GM12878 (cell line): ENCODE data around the gene GATAD2B. TPM values are rescaled to one million over a fixed set of nuclear protein-coding genes. Genes with fewer than 3 reads are reported as not detected.

Experiments used
- EGR1 ChIP-seq, 2 experiments: IDR thresholded peaks; 1 replicate in 1 of 2; 2 replicates in 1 of 2; pipeline ENCODE4 v1.6.1; 2011 to 2012; ENCODE audit warnings: low read depth in 2 of 2, low read length in 2 of 2, borderline replicate concordance in 1 of 2, mild to moderate bottlenecking in 1 of 2, moderate library complexity in 1 of 2
- FOS ChIP-seq: IDR thresholded peaks from 3 replicates; pipeline ENCODE4 v1.6.1; 2011; ENCODE audit warnings: borderline replicate concordance; ENCODE audit not compliant: insufficient read length; ENCODE audit errors: extremely low read depth
- FOXK2 ChIP-seq: fragments of 450-650 bp; IDR thresholded peaks from 2 replicates; pipeline ENCODE4 v1.6.1; 2017; ENCODE audit warnings: mild to moderate bottlenecking, moderate library complexity
- HDAC2 ChIP-seq: fragments of 200-600 bp; sonication (generic); IDR thresholded peaks from 2 replicates; pipeline ENCODE4 v1.6.1; 2017
- NR2C1 ChIP-seq: fragments of 450-650 bp; IDR thresholded peaks from 2 replicates; pipeline ENCODE4 v1.6.1; 2017; ENCODE audit warnings: antibody characterized with exemption, mild to moderate bottlenecking, moderate library complexity
- NR2C2 ChIP-seq: IDR thresholded peaks from 2 replicates; pipeline ENCODE4 v1.6.1; 2011; ENCODE audit warnings: borderline replicate concordance, low read depth; ENCODE audit not compliant: control insufficient read depth, insufficient read length
- RAD21 ChIP-seq: IDR thresholded peaks from 2 replicates; pipeline ENCODE4 v1.6.1; 2011; ENCODE audit warnings: mild to moderate bottlenecking, low read depth, low read length, moderate library complexity; ENCODE audit not compliant: insufficient read depth
- SKIL ChIP-seq: fragments of 450-650 bp; IDR thresholded peaks from 2 replicates; pipeline ENCODE4 v1.6.1; 2017; ENCODE audit warnings: mild to moderate bottlenecking, low read depth, inconsistent platforms; ENCODE audit not compliant: poor library complexity, severe bottlenecking
- ZBTB40 ChIP-seq: fragments of 450-650 bp; IDR thresholded peaks from 2 replicates; pipeline ENCODE4 v1.6.1; 2016; ENCODE audit warnings: mild to moderate bottlenecking, moderate library complexity, borderline replicate concordance
- polyA plus RNA-seq, 11 experiments: library from polyadenylated mRNA; depleted of rRNA in 4 of 11; unstranded in 6 of 11; stranded (reverse) in 5 of 11; fragments of >200 nt; fragmentation: Nextera tagmentation in 4 of 11; fragmentation: Illumina TruSeq in 1 of 11; extraction: Ambion mirVana in 4 of 11; extraction: Trizol in 1 of 11; gene quantifications; 1 replicate in 1 of 11; 2 replicates in 10 of 11; pipeline versions ENCODE4 v1.2.1 to v1.2.3, GENCODE V29; 2011 to 2016; ENCODE audit warnings: inconsistent platforms in 2 of 11, missing spikeins in 2 of 11, low read depth in 1 of 11
- total RNA-seq, 4 experiments: library from RNA; depleted of rRNA in 3 of 4; stranded (reverse); fragments of >200 nt in 3 of 4; fragmentation: Illumina TruSeq in 1 of 4; extraction: Trizol in 1 of 4; gene quantifications; 2 replicates each; pipeline versions ENCODE4 v1.2.1 to v1.2.3, GENCODE V29; 2013 to 2021
- TF ChIP-seq, protein P1 (sequence below): fragments of 450-650 bp; IDR thresholded peaks from 2 replicates; pipeline ENCODE4 v1.6.1; 2018; ENCODE audit warnings: borderline replicate concordance, mild to moderate bottlenecking; ENCODE audit not compliant: partially characterized antibody
- TF ChIP-seq, protein P2 (sequence below): IDR thresholded peaks from 2 replicates; pipeline ENCODE4 v1.6.1; 2011; ENCODE audit warnings: borderline replicate concordance, low read depth, mild to moderate bottlenecking, moderate library complexity, mixed read lengths, low read length; ENCODE audit not compliant: insufficient read depth; ENCODE audit errors: extremely low read length

GATAD2B gene
- total and polyA plus RNA-seq, 10 of the 15 experiments (the other 5 are each of a cell fraction or from before 2014, with no cell fraction given) = 2.4 to 63.1 (median 8.7) TPM

DNA sequence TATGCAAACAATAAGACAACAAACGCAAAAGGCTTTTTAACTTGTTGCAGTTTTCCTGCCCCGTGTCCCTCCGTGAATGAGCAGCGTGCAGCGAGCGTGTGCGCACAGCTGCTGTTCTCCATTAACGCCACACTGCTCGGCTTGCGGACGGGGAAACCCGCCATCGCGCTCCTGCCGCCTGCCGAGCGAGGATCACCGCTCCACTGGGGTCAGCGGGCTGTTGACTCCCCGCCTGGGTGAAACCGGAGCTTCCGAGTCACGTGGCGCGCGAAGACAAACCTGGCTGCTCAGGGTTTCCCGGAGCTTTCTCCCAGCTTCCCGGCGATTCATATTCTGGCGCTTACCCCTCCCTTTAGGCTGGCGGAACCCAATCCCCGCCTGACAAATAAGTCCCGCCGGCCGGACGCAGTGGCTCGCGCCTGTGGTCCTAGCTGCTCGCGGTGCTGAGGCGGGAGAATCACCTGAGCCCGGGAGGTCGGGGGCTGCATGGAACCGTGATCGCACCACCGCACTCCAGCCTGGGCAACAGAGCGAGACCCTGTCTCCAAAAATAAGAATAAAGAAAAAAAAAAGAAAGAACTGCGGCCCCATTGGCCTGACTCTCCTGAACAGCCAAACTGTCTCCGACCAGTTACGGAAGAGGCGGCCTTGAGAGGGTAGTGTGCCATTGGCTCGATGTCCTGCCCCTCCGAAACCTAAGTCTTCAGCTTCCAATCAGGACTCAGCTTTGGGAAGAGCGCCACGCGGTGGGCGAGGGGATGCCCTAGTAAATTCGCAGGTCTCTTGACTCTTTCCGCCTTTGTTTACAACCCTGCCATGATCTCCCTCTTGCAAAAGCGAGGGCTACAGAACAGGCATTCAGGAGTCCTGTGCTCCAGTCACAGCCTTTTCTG, 44.6 kb upstream of the GATAD2B start, which contains the start of gene CREB3L4 (continued):
- TF ChIP-seq, protein P1, sequence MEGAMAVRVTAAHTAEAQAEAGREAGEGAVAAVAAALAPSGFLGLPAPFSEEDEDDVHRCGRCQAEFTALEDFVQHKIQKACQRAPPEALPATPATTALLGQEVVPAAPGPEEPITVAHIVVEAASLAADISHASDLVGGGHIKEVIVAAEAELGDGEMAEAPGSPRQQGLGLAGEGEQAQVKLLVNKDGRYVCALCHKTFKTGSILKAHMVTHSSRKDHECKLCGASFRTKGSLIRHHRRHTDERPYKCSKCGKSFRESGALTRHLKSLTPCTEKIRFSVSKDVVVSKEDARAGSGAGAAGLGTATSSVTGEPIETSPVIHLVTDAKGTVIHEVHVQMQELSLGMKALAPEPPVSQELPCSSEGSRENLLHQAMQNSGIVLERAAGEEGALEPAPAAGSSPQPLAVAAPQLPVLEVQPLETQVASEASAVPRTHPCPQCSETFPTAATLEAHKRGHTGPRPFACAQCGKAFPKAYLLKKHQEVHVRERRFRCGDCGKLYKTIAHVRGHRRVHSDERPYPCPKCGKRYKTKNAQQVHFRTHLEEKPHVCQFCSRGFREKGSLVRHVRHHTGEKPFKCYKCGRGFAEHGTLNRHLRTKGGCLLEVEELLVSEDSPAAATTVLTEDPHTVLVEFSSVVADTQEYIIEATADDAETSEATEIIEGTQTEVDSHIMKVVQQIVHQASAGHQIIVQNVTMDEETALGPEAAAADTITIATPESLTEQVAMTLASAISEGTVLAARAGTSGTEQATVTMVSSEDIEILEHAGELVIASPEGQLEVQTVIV = peak; percentile 79
- TF ChIP-seq, protein P2, sequence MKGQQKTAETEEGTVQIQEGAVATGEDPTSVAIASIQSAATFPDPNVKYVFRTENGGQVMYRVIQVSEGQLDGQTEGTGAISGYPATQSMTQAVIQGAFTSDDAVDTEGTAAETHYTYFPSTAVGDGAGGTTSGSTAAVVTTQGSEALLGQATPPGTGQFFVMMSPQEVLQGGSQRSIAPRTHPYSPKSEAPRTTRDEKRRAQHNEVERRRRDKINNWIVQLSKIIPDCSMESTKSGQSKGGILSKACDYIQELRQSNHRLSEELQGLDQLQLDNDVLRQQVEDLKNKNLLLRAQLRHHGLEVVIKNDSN = peak; percentile 84
- TF ChIP-seq ZBTB40 (peak; percentile 73), FOXK2 (peak; percentile 87), RAD21 (peak; percentile 26; the same call in 1 of the 2 replicates), SKIL (peak; percentile 65), NR2C2 (no peak), EGR1 (IDR thresholded peaks at IDR 0.05; ENCODE audit: borderline replicate concordance in 1 of 2, low read depth in 2 of 2, low read length in 2 of 2) (peak in 1 of 2 experiments; percentile 48; a peak in 1 of 3 replicates), FOS (peak; percentile 85), NR2C1 (0 out of 2 replicates have a peak, but pooled peaks have one; percentile 7), HDAC2 (no peak)
